NCI-H2171 (cell line): ENCODE data around the gene PIP4K2C.
"Not testable (repeated sequence)": the region's sequence is repeated elsewhere in the genome, so short reads cannot be mapped to it uniquely, and the experiment has no call there.

Source experiments
- DNase-seq: peaks from one replicate; lab custom pipeline; 2025; lab: John Stamatoyannopoulos, UW

Gene PIP4K2C

GRCh38 chr12:57609781-57610553 is 19.0 kb downstream of the PIP4K2C start:
- no peak for DNase-seq

- DNase-seq: no peak
Observed at GRCh38 chr12:57610554-57611107, 19.6 kb downstream of the PIP4K2C start.

- peak; percentile 70 for DNase-seq
Observed at GRCh38 chr12:57611108-57611826, 20.3 kb downstream of the PIP4K2C start, which contains the start of gene ARHGEF25. Gene ARHGEF25 (plus strand): TSS chr12:57611435. CDS start chr12:57611895, 460 bp downstream.

- peak; percentile 69 for DNase-seq
Observed at GRCh38 chr12:57611827-57612710, 21.1 kb downstream of the PIP4K2C start.

GRCh38 chr12:57612711-57613426 is 21.9 kb downstream of the PIP4K2C start:
- DNase-seq: no peak

- DNase-seq: no peak
Observed at GRCh38 chr12:57613427-57614109, 22.6 kb downstream of the PIP4K2C start.

- peak; percentile 45 for DNase-seq
Observed at GRCh38 chr12:57614178-57614947, 23.4 kb downstream of the PIP4K2C start.

GRCh38 chr12:57614948-57615500 is 24.0 kb downstream of the PIP4K2C start:
- no peak for DNase-seq

- no peak for DNase-seq
Observed at GRCh38 chr12:57615637-57616036, 24.6 kb downstream of the PIP4K2C start.

- DNase-seq: no peak
Observed at GRCh38 chr12:57616383-57617101, 25.6 kb downstream of the PIP4K2C start.

GRCh38 chr12:57617942-57618341 is 26.9 kb downstream of the PIP4K2C start:
- DNase-seq: no peak

- DNase-seq: not testable (repeated sequence)
Observed at GRCh38 chr12:57618431-57618830, 27.4 kb downstream of the PIP4K2C start.

- DNase-seq: no peak
Observed at GRCh38 chr12:57618966-57619433, 28.0 kb downstream of the PIP4K2C start.

- DNase-seq: no peak
Observed at GRCh38 chr12:57619434-57620244, 28.6 kb downstream of the PIP4K2C start.

GRCh38 chr12:57620245-57620935 is 29.4 kb downstream of the PIP4K2C start:
- no peak for DNase-seq

GRCh38 chr12:57620936-57621496 is 30.0 kb downstream of the PIP4K2C start:
- DNase-seq: no peak
